ENCODE measurements around the gene HNRNPR.

Gene HNRNPR

GRCh38 chr1:23358310-23358875, 14.3 kb upstream of the HNRNPR start:
- TF ChIP-seq REST (IDR thresholded peaks at IDR 0.05; ENCODE audit: insufficient read depth in 1 of 2, low read depth in 2 of 2, low read length in 2 of 2) (no peak), TAF1 (IDR thresholded peaks at IDR 0.05; ENCODE audit: borderline replicate concordance, insufficient read depth, low read length) (no peak), SIN3A (IDR thresholded peaks at IDR 0.05; ENCODE audit: borderline replicate concordance, insufficient read depth, low read length) (no peak), FOXP2 (optimal IDR thresholded peaks at IDR 0.05; ENCODE audit: borderline replicate concordance, extremely low read depth, extremely low read length, insufficient read depth) (no peak), POLR2AphosphoS5 (IDR thresholded peaks at IDR 0.05; ENCODE audit: low read depth, low read length) (no peak)

GRCh38 chr1:23357138-23357908, 13.2 kb upstream of the HNRNPR start:
- TF ChIP-seq FOXP2 (optimal IDR thresholded peaks at IDR 0.05; ENCODE audit: borderline replicate concordance, extremely low read depth, extremely low read length, insufficient read depth) (no peak), SIN3A (IDR thresholded peaks at IDR 0.05; ENCODE audit: borderline replicate concordance, insufficient read depth, low read length) (no peak), REST (IDR thresholded peaks at IDR 0.05; ENCODE audit: insufficient read depth in 1 of 2, low read depth in 2 of 2, low read length in 2 of 2) (no peak), POLR2AphosphoS5 (IDR thresholded peaks at IDR 0.05; ENCODE audit: low read depth, low read length) (no peak), TAF1 (IDR thresholded peaks at IDR 0.05; ENCODE audit: borderline replicate concordance, insufficient read depth, low read length) (no peak)

- no peak for TF ChIP-seq SIN3A (IDR thresholded peaks at IDR 0.05; ENCODE audit: borderline replicate concordance, insufficient read depth, low read length)
- TF ChIP-seq POLR2AphosphoS5 (IDR thresholded peaks at IDR 0.05; ENCODE audit: low read depth, low read length), result no peak
- TF ChIP-seq FOXP2 (optimal IDR thresholded peaks at IDR 0.05; ENCODE audit: borderline replicate concordance, extremely low read depth, extremely low read length, insufficient read depth), result no peak
- TF ChIP-seq REST (IDR thresholded peaks at IDR 0.05; ENCODE audit: insufficient read depth in 1 of 2, low read depth in 2 of 2, low read length in 2 of 2), result no peak
- no peak for TF ChIP-seq TAF1 (IDR thresholded peaks at IDR 0.05; ENCODE audit: borderline replicate concordance, insufficient read depth, low read length)
Measured at GRCh38 chr1:23356471-23357137, 12.5 kb upstream of the HNRNPR start.

- TF ChIP-seq REST (IDR thresholded peaks at IDR 0.05; ENCODE audit: insufficient read depth in 1 of 2, low read depth in 2 of 2, low read length in 2 of 2) (no peak), TAF1 (IDR thresholded peaks at IDR 0.05; ENCODE audit: borderline replicate concordance, insufficient read depth, low read length) (no peak), FOXP2 (optimal IDR thresholded peaks at IDR 0.05; ENCODE audit: borderline replicate concordance, extremely low read depth, extremely low read length, insufficient read depth) (no peak), SIN3A (IDR thresholded peaks at IDR 0.05; ENCODE audit: borderline replicate concordance, insufficient read depth, low read length) (no peak), POLR2AphosphoS5 (IDR thresholded peaks at IDR 0.05; ENCODE audit: low read depth, low read length) (no peak)
Measured at GRCh38 chr1:23354245-23354644, 10.2 kb upstream of the HNRNPR start.

Measured in PFSK-1 (cell line).